GM18907 (cell line): Measurements from ENCODE around the gene PRAMEF13.
"Not testable (repeated sequence)": the region's sequence is repeated elsewhere in the genome, so short reads cannot be mapped to it uniquely, and the experiment has no call there.

ENCODE experiments used
- ATAC-seq: cut with Tn5 transposase; IDR thresholded peaks from one replicate; pipeline ENCODE4 v1.9.1; 2021; ENCODE audit warnings: mild to moderate bottlenecking, moderate library complexity; ENCODE audit not compliant: unreplicated experiment

Gene PRAMEF13, protein sequence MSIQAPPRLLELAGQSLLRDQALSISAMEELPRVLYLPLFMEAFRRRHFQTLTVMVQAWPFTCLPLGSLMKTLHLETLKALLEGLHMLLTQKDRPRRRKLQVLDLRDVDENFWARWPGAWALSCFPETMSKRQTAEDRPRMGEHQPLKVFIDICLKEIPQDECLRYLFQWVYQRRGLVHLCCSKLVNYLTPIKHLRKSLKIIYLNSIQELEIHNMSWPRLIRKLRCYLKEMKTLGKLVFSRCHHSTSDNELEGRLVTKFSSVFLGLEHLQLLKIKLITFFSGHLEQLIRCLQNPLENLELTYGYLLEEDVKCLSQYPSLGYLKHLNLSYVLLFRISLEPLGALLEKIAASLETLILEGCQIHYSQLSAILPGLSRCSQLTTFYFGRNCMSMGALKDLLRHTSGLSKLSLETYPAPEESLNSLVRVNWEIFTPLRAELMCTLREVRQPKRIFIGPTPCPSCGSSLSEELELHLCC

GRCh38 chr1:13201309-13201708, at the start of gene PRAMEF13:
PRAMEF13 (minus strand) TSS chr1:13201409; CDS start chr1:13199589, 1,820 bp downstream.
- not testable (repeated sequence) for ATAC-seq

DNA sequence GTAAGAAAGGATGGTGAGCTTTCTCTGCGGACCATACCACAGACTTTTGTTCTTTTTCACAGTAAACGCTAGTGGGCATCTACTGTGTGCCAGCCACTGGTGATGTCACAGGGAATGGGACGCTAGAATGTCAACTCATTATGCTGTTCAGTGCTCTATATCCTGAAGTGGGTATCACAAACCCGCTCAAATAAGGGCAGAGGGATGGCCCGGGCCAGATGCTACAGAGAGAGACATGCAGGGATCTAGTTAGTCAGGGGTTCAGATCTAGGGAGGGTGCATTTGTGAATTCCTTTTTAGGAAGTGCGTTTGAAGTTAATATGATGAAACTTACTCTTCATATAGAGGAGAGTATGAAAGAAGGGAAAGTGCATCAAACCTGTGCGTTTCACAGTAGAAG, 45.9 kb upstream of the PRAMEF13 start:
- ATAC-seq = not testable (repeated sequence)

DNA sequence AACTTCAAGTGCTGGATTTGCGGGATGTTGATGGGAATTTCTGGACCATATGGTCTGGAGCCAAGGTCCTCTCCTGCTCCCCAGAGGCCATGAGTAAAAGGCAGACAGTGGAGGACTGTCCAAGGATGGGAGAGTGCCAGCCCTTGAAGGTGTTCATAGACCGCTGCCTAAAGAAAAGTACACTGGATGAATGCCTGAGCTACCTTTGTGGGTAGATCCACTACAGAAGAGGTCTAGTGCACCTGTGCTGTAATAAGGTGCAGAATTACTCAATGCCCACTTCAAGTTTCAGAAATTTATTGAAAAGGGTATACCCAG, 45.3 kb upstream of the PRAMEF13 start:
- not testable (repeated sequence) for ATAC-seq

GRCh38 chr1:13245841-13246553, 44.8 kb upstream of the PRAMEF13 start:
- not testable (repeated sequence) for ATAC-seq

DNA sequence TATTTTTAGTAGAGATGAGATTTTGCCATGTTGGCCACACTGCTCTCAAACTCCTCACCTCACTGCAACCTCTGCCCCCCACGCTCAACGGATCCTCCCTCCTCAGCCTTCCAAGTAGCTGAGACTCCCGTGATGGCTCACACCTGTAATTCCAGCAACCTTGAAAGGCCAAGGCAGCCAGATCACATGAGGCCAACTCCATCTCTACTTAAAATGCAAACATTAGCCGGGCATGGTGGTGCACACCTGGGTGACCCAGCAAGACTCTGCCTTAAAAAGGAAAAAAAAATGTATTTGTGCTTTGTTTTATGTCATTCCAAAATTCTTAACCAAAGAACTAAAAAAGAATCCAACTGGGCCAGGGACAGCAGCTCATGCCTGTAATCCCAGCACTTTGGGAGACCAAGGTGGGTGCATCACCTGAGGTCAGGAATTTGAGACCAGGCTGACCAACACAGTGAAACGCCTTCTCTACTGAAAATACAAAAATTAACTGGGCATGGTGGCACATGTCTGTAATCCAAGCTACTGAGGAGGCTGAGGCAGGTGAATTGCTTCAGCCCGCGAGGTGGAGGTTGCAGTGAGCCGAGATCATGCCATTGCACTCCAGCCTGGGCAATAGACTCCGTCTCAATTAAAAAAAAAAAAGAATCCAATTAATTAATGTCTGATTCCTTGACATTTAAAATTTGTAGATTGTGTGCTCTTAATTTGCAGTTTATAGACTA, 42.5 kb upstream of the PRAMEF13 start:
- not testable (repeated sequence) for ATAC-seq

- ATAC-seq = not testable (repeated sequence)
These were observed 38.4 kb upstream of the PRAMEF13 start for GRCh38 chr1:13239633-13240032.

GRCh38 chr1:13237572-13237971, 36.4 kb upstream of the PRAMEF13 start:
- not testable (repeated sequence) for ATAC-seq

GRCh38 chr1:13234057-13234456, 32.8 kb upstream of the PRAMEF13 start:
- not testable (repeated sequence) for ATAC-seq

DNA sequence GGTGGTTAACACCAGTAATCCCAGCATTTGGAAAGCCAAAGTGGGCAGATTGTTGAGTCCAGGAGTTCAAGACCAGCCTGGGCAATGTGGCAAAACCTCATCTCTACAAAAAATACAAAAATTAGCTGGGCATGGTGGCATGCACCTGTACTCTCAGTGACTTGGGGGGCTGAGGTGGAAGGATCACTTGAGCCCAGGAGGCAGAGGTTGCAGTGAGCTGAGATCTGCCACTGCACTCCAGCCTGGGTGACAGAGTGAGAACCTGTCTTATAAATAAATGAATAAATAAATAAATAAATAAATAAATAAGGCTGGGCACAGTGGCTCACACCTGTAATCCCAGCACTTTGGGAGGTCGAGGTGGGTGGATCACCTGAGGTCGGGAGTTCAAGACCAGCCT, 30.8 kb upstream of the PRAMEF13 start:
- ATAC-seq = not testable (repeated sequence)

DNA sequence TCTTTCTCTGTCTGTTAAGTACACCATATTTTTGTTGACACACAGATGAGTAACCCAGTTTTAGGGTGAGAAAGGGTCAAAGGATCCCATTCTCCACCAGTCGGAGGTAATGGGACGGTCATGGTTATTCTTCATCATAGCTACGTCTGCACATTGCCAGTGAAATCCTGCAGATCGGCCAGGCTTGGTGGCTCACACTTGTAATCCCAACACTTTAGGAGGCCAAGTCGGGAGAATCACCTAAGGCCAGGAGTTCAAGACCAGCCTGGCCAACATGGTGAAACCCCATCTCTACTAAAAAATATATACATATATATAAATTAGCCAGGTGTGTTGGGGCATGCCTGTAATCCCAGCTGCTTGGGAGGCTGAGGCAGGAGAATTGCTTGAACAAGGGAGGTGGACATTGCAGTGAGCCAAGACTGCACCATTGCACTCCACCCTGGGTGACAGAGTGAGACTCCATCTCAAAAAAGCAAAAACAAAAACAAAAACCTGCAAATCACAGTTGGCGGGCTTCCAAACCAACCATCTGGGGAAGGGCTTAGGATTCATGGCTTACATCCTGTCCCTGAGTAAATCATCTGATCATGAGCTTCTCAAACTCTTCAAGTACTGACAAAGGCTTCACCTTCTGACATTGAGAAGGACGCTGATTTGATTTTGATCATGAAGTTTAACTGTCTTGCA, 30.0 kb upstream of the PRAMEF13 start:
- ATAC-seq = not testable (repeated sequence)

GRCh38 chr1:13230601-13231000, 29.4 kb upstream of the PRAMEF13 start:
- not testable (repeated sequence) for ATAC-seq

DNA sequence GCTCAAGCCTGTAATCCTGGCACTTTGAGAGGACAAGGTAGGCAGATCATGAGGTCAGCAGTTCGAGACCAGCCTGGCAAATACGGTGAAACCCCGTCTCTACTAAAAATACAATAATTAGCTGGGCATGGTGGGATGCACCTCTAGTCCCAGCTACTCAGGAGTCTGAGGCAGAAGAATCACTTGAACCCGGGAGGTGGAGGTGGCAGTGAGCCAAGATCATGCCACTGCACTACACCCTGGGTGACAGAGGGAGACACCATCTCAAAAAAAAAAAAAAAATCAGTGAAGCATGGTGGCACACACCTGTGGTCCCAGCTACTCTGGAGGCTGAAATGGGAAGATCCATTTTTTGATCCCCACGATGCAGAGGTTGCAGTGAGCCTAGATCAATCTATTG, 28.9 kb upstream of the PRAMEF13 start:
- not testable (repeated sequence) for ATAC-seq

GRCh38 chr1:13228343-13228781, 27.2 kb upstream of the PRAMEF13 start:
- no peak for ATAC-seq

DNA sequence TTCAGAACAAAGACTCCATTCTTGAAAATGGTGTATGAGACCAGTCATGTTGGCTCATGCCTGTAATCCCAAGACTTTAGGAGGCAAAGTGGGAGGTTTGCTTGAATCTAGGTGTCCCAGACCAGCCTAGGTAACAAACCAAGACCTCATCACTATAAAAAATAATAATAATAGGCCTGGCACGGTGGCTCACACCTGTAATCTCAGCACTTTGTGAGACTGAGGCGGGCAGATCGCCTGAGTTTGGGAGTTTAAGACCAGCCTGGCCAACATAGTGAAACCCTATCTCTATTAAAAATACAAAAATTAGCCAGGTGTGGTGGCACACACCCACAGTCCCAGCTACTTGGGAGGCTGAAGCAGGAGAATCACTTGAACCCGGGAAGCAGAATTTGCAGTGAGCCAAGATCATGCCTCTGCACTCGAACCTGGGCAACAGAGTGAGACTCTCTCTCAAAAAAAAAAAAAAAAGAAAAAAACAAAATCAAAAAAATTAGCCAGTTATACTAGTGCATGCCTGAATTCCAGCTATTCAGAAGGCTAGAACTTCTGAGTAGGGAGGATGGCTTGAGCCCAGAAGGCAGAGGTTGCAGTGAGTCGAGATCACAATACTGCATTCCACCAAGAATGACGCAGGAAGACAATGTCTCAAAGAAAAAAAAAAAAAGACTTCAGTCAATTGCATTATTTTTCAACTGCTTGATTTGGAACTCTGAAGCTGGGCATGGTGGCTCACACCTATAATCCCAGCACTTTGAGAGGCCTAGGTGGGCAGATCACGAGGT, 26.3 kb upstream of the PRAMEF13 start:
- not testable (repeated sequence) for ATAC-seq

DNA sequence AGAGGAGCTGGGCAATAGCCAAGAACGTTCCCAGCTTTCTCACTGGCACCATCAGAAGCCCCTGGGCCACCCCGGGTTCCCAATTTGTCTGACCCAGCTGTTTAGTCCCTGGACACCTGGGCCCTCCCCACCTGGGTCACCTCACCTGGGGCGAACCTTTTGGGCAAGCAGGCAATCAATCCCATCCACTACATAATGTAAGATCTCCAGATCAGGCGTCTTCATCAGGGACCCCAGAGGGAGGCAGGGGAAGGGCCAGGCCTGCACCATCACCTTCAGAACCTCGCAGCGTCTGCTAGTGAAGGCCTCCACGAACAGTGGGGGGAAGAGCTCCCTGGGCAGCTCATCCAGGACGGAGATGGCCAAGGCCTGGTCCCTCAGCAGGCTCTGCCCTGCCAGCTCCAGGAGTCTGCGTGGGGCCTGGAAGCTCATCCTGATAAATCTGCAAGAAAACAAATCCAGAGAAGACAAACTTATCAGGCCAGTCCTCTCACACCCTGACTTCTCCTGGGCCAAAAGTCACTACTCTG, 24.5 kb upstream of the PRAMEF13 start, which contains the start of gene PRAMEF18:
PRAMEF18 (minus strand) TSS at position 480 of the 530 bp plus-strand sequence; CDS start at position 432, 48 bp downstream.
- ATAC-seq = not testable (repeated sequence)

GRCh38 chr1:13224480-13225060, 23.4 kb upstream of the PRAMEF13 start:
- ATAC-seq = no peak

- not testable (repeated sequence) for ATAC-seq
These were observed 21.6 kb upstream of the PRAMEF13 start for GRCh38 chr1:13222788-13223187.

DNA sequence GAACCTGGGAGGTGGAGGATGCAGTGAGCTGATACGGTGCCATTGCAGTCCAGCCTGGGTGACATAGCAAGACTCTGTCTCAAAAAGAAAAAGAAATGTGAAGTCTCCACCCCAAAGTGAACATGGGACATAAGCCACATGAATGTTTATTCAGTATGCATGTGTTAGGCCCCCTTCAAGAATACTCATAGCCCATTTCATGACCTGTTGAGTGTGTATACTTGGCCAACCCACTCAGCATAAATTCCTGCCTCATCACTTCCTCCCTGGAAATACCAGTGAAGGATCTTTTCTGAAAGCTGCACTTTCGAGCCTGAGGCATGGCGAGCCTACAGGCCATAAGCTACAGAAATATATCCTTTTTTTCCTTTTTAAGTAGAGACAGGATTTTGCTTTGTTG, 18.0 kb upstream of the PRAMEF13 start:
- ATAC-seq = not testable (repeated sequence)

DNA sequence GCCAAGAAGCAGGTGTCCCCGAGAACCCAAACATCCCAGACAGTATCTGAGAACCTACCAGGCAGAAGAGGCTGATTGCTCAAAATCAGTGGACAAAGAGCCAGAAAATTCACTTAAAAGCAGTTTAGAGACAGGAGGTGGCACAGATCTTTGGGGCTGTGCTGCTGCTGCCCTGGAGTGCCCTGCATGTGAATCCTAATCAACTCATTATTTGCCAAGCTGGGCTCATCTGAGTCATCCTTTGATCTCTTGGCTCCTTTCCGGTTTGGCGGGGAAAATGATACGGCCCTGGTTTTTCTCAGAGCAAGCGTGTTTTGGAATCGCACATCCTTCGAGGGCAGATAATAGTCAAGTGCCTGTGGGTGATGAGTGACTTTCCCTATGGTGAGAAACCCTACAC, 15.4 kb upstream of the PRAMEF13 start:
- ATAC-seq = not testable (repeated sequence)
